CD4-positive, alpha-beta T cell treated with Interleukin-2 at 100 ng/mL for 4 hours (primary cell): ENCODE results near the gene RELA.

Experiments
- DNase-seq: peaks from one replicate; pipeline ENCODE4 v3.0.0-alpha.2; 2020; ENCODE audit warnings: low spot score

Gene RELA

DNA sequence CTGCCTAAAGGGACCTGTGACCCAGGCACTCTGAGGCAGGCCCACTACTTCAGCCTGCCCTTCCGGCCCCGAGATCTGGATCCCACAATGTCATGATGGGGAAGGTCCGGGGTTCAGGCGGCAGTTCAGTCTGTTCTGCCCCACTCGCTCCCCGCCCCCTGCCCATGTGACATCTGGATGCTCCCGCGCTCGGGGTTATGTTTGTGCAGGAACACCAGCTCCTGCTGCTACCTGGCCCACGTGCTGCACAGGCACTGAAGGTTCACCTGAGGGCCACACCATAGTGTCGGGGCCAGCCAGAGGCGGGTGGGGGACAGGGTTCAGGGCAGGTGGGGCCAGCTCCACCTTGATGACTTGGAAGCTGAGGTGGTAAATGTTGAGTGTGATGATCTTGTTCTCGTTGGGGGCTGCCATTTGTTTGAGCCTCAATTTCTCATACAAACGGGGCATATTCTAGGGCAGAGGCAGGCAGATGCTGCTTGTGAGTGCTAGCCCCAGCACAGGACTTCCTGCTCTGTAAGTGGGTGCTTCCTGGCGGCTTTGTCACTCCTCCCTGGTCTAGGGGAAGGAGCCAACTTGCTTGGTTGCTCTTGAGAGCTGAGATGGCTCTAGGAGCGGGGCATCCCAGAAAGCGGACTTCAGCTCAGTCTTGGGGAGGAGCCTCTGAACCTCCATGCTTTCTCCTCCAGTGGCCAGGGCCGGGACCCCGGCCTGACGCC, 29.2 kb downstream of the RELA start:
- DNase-seq, result no peak

DNA sequence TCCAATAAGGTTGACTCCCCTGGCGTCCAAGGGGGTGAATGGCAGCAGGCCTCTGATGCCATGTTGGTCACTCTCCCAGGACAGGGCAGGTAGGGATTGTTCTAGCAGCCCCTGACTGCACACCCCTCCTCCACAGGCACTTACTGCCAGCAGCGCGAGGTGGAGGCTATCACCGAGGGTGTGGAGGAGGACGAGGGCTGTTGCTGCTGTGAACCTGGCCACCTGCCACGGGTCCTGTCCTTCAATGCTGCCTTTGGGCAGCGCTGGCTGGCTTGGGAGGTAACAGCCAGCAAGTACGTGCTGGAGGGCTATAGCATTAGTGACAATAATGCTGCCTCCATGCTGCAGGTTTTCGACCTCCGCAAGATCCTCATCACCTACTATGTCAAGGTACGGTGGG, 32.5 kb downstream of the RELA start:
- no peak for DNase-seq

DNA sequence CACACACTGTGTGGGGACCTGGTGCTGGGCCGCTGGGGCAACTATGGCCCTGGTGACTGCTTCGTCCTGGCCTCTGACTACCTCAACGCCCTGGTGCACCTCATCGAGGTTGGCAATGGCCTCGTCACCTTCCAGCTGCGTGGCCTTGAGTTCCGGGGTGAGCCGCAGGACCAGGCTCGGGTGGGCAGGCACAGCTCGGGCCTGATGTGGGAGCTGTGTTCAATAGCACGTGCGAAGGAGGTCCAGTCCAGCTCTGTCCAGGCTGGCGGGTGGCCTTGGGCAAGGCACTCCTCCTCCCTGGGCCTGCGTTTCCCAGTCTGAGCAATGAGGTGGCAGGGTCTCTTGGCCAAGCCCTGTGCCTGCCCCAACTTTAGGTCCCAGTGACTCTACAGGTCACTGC, 33.1 kb downstream of the RELA start:
- DNase-seq, result no peak

DNA sequence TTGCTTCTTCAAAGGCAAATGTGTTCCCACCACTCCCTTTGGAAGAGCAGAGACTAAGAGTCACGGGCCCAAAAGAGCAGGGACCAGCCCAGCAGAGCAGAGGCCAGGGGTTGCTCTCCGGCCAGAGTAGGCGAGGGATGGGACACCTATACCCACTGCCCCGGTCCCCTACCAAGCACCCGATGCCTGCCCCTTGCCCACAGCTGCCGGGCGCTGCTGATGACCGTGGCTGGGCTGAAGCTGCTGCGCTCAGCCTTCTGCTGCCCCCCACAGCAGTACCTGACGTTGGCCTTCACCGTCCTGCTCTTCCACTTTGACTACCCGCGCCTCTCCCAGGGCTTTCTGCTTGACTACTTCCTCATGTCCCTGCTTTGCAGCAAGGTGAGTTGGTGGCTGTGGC, 35.5 kb downstream of the RELA start:
- no peak for DNase-seq

DNA sequence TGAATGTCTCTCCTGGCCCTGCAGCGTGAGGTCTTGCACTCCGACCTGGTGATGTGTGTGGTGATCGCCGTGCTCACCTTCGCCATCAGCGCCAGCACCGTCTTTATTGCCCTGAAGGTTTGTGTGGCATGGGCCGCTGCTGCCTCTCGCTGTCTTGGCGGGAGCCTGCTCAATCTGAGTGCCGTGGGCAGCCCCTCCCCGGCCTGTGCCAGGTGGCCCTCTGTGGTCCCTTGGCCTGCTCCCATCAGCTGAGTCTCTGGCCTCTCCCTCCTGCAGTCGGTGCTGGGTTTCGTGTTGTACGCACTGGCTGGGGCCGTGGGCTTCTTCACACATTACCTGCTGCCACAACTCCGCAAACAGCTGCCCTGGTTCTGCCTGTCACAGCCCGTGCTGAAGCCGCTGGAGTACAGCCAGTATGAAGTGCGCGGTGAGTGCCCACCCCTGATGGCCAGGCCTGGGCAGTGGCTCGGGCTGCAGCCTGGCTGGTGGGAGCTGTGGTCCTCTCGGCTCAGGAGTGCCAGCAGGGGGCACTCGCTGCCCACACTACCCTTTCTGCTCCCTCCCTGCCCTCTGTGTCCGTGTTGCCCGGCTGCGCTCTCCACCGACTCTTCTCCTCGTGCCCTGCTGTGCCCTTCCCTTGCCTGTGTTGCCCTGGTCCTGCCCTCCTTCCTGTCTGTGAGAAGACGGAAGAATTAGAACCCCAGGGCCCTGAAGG, 36.9 kb downstream of the RELA start:
- peak; percentile 60 for DNase-seq

DNA sequence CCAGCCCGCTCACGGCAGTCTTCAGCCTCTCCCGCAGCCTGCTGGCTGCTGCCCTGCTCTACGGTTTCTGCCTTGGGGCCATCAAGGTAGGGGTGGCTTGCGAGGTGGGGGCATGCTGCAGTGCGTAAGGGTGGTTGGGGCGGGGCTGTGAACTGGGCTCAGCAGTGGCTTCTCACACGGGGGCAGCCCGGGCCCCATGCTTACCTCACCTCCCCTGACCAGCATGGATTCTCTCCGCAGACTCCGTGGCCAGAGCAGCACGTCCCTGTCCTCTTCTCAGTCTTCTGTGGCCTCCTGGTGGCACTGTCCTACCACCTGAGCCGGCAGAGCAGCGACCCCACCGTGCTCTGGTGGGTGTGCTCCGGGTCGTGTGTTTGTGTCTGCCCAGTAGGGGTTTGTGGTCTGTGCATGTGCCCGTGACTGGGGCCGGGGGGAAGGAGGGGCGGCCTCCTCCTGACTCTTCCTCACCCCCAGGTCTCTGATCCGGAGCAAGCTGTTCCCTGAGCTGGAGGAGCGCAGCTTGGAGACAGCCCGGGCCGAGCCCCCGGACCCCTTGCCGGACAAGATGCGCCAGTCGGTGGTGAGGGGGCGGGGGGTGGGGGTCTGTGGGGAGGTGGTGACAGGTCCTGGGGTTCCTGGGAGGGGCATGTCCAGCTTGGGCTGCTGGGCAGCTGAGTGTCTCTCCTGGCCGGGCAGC, 37.6 kb downstream of the RELA start:
- no peak for DNase-seq

DNA sequence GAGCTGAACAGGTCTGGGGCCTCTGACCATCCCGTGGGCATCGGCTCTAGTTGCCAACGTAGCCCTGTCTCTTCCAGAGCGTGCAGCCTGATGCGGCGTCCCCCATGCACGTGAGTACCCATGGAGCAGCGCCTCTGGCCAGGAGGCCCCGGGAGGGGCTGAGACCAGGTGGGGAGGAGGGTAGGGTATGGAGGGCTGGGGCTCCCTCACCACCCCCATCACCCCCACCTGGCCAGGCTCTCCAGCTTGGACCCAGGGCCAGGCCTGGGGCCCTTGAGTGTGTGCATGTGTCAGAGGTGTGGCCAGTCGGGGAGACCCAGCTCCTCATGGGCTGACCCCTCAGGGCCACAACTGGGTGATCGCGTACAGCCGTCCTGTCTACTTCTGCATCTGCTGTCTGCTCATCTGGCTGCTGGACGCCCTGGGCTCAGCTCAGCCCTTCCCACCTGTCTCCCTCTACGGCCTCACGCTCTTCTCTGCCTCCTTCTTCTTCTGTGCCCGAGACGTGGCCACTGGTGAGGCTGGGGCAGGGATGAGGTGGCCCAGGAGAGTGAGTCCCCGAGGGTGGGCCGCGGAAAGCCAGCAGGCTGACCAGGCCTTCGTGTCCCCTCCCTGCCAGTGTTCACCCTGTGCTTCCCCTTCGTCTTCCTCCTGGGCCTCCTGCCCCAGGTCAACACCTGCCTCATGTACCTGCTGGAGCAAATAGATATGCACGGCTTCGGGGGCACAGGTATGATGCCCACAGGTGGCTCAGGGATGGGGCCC, 38.7 kb downstream of the RELA start:
- DNase-seq, result no peak

DNA sequence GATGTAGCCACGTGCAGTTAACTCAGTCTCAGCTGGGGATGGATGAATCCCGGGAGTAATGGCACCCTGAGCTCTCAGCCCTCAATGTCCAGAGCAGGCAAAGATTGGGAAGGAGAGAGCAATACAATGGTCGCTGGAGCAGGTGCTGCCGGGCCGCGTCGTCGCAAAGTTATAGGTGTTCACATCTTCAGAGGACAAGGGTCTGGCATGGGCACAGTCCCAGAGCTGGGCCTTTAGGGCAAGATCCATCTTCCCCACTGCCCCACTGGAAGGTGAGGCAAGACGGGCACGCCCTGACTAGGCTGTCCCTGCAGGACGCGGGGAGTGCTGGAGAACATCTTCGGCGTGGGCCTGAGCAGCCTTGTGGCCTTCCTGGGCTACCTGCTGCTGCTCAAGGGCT, 39.5 kb downstream of the RELA start:
- no peak for DNase-seq

DNA sequence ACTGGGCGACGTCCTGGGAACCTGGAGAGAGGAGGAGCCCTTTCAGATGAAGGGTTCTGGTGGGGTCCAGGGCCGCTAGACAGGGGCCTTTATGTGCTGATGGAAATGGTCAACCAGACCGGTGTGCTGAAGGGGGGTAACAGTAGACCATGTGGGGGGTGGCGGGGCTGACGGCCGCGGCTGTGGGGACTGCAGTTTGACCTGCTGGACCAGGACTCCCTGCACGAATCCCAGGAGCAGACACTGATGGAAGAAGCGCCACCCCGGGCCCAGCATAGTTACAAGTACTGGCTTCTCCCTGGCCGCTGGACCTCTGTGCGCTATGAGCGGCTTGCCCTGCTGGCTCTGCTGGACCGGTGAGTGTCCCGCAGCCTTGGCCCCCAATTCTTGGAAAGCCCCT, 40.7 kb downstream of the RELA start:
- DNase-seq, result no peak

DNA sequence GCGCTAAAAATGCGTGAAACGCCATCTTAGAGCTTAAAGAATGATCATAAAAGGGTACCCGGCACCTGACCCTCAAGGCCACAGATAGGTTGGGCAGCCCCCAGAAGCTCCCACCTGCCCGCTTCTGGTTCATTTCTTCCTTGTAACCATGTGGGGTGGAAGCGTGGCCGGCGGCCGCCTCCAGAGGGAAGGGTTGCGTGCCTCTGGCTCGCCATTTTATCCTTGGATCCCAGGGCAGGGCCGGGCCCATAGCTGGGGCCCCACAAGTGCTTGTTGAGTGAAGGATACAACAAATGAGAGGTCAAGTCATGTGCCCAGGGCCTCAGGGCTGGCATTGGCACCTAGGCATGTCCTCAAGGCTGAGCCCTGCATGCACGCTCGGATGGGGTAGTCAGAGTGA, 41.3 kb downstream of the RELA start:
- no peak for DNase-seq

DNA sequence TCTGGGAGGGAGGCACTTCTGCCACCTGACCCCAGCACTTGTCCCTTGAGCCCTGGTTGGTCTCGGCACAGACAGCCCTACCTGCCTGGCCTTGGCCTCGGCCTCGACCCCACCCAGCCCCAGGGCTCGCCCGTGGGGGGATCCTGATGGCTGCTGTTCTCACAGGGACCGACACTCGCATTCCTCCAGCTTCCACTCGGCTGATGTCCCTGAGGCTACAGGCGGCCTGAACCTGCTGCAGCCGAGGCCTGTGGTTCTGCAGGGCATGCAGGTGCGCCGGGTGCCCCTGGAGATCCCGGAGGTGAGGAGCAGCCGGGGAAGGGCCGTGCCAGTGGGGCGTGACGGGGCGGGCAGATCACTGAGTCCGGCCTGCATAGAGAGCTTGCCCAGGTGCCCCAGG, 42.0 kb downstream of the RELA start:
- no peak for DNase-seq

DNA sequence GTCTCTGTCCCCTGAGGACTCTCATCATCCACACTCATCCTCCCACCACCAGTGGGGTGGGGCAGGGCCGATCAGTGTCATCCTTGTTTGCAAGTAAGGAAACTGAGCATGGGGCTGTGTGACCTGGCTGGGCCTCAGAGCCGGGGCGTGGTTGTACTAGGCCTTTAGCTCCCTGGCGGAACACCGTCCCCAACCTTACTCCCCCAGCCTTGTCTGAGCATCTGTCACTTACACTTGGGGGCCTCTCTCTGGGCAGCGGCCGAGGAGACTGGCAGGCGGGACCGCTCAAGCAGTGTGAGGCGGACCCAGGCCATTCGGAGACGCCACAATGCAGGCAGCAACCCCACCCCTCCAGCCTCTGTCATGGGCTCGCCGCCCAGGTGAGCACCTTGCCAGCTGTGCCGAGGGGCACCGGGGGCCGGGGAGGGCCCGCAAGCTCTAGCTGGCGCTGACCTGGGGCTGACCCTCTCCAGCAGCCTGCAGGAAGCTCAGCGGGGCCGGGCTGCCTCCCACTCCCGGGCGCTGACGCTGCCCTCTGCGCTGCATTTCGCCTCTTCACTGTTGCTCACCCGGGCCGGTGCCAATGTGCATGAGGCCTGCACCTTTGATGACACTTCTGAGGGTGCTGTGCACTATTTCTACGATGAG, 43.3 kb downstream of the RELA start:
- DNase-seq, result no peak

DNA sequence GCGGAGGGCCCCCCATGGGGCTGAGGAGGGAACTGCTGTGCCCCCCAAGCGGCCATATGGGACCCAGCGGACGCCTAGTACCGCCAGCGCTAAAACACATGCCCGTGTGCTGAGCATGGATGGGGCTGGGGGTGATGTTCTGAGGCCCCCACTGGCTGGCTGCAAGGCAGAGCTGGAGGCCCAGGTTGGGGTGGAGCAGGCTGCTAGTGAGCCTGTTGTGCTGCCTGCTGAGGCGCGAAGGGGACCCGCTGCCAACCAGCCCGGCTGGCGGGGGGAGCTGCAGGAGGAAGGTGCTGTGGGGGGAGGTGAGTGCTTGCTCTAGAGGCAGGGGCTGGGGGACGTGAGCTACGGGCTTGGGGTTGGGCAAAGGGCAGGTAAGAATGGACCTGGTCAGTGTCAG, 44.0 kb downstream of the RELA start:
- no peak for DNase-seq

DNA sequence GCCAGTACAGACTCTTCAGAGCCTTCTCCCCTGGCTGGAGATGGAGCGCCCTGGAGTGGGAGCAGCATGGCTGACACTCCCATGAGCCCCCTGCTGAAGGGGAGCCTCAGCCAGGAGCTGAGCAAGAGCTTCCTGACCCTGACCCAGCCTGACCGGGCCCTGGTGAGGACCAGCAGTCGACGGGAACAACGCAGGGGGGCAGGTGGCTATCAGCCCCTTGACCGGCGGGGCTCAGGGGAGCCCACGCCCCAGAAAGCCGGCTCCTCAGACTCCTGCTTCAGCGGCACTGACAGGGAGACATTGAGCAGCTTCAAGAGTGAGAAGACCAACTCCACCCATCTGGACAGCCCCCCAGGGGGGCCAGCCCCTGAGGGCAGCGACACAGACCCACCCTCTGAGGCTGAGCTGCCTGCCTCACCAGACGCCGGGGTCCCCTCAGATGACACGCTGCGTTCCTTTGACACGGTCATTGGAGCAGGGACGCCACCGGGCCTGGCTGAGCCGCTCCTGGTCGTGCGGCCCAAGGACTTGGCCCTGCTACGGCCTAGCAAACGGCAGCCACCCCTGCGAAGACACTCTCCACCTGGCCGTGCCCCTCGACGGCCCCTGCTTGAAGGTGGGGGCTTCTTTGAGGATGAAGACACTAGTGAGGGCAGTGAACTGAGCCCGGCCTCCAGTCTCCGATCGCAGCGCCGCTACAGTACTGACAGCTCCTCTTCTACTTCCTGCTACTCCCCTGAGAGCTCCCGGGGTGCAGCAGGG, 44.5 kb downstream of the RELA start:
- no peak for DNase-seq

DNA sequence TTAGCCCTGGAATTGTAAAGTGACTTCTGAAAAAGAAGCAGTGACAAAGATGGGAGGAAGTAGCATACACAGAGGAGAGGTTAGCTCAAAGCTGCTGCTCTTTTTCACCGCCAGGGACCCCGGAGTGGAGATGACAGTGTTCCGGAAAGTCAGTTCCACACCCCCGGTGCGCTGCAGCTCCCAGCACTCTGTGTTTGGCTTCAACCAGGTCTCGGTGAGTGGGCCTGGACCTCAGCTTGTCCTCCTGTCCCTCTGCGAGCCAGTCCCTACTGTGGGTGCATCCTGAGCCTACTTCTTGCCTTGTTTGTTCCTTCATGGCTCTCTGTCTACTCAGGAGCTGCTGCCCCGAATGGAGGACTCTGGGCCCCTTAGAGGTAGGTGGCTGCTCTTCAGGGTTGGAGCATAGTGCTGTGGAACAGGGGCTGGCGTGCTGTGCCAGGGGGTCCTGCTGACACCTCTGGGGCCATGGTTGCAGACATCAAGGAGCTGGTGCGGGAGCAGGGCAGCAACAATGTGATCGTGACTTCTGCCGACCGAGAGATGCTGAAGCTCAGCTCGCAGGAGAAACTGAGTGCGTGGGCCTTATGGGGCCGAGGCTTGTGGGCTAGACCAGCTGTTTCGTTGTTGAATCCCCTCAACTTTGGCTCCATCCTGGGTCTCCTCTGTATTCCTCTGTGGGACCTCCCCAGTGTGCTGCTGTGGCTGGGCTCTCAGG, 45.4 kb downstream of the RELA start:
- no peak for DNase-seq

DNA sequence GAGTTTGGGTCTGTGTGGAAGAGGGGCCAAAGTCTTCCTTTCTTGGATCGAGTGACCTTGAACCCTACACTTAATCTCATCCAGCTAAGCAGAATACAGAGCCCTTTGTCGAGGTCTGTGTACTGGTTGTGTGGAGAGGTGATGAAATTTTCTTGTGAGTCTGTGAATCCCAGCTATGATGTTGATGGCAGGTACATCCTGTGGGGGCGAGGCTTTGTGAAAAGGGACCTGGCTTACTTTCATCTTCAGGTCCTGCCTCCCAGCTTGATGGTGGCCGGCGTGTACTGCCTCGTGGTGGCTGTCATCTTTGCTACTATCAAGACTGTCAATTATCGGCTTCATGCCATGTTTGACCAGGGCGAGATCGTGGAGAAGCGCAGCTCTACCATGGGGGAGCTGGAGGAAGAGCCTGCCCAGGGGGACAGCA, 46.1 kb downstream of the RELA start:
- DNase-seq, result no peak

DNA sequence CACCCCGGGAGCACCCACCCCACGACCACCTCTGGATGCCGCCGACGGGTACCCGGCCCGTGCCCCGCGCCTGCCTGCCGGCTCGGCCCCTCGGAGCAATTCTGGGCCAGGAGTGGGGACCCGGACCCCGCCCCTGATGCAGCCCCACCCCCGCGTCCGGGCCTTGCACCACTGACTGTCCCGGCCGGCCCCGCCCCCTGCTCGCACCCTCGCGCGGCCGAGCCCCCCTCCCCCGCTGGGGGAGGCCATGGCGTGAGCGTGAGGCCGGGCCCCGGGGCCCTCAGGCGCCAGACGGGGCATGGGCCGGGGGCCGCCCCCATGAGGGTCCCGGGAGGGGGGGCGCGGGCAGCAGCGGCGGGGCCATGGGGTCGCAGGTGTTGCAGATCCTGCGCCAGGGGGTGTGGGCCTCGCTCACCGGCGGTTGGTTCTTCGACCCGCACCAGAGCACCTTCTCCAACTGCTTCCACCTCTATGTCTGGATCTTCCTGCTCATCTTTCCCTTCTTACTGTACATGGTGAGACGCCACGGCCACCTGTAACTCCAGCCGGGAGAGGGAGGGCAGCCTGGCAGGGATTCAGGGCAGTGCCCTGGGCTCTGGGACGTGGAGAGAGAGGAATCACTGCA, 46.7 kb downstream of the RELA start:
- DNase-seq, result peak; percentile 14

DNA sequence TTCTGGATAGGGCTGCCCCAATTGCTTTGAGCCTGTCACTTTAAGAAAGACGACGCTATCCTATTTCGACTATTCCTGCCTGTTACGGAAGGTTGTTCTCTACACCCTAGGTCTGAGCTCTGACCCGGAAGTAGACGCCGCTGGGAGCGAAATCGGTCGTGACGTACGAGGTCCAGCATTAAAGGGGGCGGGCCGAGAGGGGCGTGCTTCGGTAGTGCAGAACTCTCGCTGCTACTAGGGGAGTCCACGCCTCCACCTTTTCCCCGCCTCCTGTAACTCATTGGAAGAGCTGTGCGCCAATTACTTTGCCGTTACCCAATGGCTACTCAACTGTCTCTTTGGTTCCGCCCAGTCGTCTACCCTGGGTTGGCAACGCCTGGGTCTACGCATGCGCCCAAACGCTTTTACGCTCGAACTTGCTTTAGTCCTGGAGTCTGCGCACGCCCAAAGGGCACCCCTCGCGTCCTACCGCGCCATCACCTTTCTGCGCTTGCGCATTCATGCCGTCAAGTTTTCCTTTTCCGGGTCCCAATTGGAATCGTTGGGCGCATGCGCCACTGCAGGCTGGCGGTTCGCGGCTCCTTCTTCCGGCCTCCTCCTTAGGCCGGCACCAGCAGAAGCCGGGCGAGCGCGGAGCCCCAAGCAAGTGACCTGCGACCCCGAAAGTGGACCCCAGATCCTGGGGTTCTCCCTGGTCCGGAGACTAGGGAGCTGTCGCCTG, 47.3 kb downstream of the RELA start, which contains the start of gene PCNX3:
TSS of gene PCNX3 (plus strand) at position 548 of the 721 bp plus-strand sequence. CDS start 536 bp downstream, outside the sequence.
- peak; percentile 100 for DNase-seq
